Activated CD4-positive, alpha-beta T cell treated with anti-CD3 and anti-CD28 coated beads for 24 hours (primary cell): ENCODE measurements around the gene IKBKE.

Experiments
- DNase-seq, 2 donors: peaks; one replicate each; pipeline ENCODE4 v3.0.0-alpha.2; 2020; ENCODE audit warnings: low read depth in 2 of 2

IKBKE gene

DNA sequence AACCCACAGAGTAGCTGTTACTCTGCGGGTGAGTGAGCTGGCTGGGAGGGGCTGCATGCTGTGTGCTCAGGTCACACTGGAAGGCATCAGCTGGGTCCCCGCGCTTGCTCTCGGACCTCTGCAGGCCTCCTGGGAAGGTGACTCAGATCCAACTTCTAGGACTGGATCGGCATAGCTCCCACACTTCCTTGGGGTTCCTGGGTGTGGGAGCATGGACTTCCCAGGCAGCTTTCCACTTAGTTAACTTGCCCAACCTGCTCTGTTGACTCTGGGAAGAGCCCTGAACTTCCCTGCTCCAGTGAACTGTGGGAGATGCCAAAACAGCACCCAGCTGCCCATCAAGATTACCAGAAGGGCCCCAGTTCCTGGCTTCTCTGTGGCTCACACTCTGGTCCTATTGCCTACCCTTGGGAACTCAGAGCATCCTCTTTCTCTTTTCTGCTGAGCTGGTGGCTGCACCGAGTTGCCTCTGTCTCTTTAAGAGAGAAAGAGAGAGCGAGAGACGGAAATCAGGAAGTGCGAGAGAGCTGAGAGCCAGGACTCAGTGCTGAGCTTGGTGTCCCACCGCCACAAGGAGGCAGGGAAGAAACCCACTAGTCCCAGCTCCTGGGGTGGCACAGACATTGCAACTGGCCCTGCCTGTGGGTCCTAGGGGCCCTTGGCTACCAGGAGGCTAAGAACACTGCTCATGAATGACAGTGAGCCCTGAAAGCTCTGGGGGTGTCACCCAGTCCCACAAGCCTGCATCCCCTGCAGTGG, at the start of gene IKBKE:
IKBKE (plus strand) TSS at position 544 of the 759 bp plus-strand sequence. CDS start 2,752 bp downstream, outside the sequence.
- DNase-seq, result no peak

DNA sequence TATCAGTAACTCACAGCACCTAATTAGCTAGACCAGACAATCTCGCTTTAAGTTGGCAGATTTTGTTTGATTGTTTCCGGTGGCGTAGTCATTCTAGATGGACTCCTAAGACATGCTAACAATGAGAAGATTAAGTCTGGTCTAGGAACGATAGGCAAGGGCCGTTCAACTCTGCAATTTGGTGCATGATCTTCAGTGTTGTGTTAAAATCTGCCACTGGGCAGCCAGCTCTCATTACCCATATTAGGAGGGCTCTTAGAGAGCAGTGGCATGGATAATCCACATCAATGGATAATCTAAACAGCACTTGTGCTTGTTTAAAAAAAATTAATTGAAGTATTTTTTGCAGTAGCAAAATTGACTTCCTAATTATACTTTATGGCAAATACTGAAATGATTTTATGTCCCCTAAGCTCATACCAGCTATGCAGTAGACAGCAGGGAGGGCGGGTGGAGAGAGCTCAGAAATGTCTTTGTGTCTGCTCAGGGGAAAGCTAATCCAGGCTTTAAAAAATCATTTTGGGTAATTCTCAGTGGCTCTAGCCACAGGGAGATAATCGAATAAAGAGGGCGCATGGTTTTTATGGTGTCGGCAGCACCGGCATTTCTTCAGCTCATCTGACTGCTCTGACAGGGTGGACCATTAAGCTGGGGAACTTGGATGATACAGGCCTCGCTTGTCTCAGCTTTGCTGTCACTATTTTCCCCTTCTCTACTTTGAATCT, 48.5 kb upstream of the IKBKE start:
- DNase-seq, result no peak

DNA sequence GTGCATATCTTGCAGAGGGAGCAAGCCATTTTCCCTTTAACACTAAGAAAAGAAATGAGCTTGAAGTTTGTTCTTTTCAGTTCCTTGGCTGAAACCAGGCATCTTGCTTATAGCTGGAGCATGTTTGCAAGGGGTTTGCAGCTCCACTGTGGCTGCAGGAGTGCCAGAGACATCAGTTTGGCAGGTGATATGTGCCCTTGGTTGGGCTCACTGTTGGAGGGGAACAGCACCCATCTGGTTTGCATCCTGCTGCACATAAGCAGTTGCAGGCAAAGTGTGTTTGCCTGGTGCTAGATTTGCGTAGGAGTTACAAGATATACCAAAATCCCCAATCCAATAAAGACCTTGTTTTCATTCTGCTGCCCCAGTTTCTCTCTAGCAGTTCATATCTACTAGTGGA, 47.8 kb upstream of the IKBKE start:
- DNase-seq, result no peak

DNA sequence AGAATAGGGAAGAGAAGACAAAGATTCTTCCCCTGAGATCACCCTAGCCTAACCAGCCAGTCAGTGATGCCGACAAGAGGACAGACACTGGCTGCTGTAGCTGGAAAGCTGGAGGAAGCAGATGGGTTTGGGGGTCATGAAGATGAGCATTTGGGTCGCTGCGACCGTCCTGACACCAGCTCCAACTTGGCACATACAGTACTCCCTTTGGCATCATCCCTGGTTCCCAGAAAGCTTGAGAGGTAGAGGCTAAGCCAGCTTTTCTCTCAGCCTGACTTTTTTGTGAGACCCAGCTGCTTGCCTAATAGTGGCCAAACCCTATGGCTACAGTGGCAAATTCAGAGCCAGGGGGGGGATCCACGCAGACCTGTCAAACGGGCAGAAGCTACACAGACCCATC, 43.0 kb upstream of the IKBKE start:
- DNase-seq, result no peak

DNA sequence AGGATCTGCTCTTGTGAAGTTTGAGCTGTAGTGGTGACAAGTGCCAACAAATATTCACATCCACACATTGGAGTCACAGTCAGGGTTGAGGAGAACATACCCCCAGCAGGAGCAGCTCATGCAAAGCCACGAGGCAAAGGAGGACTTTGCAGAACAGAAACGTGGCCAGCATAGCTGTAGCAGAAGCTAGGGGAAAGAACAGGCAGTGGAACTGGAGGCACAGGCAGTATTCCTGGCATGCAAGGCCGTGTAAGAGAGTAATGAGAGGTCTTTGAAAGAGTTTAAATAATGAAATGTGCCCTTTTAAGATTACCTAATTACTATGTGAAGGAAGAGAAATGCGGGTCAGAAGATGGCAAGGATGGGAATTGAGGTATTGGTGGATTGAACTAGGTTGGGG, 40.9 kb upstream of the IKBKE start:
- no peak for DNase-seq

DNA sequence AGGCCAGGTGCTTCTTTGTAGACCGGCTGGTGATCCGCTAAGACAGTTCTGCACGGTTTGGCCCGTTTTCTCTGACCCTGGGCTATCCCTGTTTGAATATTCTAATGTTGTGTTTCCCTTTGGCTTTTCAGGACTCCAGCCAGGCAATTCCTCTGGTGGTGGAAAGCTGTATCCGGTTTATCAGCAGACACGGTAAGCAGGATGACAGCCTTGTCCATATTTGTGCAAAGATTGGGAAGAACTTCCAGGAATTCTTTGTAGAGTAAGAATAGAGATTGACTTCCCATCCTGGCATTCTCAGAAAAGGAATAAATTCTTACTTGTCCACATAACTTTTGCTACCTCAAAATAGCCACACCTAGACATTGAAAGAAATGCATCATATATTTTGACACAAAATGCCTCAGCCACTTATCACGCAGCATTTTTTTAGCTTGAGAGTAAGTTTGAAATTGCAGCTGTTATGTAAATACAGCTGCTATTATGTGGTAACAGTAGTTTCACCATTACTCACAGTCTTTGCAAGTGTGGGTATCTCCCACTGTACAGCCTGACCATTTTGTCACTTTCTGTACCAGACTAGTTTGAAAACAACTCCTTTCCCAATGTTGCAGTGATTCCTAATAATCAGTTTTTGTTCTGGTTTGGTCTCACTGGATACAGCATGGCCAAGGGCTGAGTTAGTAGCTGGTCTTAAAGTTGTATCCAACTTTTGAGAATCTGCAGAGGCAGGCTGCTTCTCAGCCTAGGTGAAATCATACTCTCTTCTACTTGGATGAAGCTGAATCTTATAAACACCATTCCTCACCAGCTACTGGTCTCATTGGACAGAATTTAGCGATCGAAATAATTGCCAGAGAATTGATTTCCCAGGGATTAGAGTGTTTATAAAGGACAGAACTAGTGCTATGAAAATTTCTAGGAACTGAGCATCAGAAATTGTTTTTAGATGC, 40.0 kb upstream of the IKBKE start:
- no peak for DNase-seq

DNA sequence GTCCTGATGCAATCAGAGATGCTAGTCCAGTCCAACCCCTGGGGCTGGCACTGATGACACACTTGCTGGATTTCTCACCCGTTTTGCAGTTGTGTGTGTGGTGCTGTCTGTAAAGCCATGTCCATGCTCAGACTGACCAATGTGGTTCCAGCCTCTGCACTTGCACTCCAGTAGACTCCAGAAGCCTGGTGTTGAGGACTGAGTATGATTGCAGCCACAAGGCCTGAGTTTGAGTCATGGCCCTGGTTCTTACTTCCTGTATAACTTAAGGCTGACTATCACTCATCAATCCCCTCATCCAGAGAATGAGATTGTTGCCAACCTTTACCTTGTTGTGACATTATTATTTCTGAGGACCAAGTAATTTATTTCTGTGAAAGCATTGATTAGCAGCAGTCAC, 34.8 kb upstream of the IKBKE start:
- no peak for DNase-seq

DNA sequence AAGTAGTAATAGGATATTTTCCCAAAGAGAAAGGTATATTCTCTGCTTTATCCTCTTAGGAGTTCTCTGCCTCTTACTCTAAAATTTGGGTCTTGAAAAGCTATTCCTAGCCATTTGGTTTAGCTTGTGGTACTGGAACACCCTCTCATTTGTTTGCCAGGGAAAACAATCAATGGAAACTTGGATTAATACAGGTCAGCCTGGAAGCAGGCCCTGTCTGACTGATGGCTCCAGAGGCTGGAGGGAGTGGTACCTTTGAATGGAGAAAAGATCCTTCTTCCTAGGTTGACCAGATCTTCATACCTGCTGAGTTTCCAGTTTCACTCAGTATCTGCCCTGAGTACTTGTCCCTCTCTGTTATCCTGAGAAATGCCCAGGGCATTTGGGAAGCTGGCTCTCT, 31.7 kb upstream of the IKBKE start:
- DNase-seq, result no peak

DNA sequence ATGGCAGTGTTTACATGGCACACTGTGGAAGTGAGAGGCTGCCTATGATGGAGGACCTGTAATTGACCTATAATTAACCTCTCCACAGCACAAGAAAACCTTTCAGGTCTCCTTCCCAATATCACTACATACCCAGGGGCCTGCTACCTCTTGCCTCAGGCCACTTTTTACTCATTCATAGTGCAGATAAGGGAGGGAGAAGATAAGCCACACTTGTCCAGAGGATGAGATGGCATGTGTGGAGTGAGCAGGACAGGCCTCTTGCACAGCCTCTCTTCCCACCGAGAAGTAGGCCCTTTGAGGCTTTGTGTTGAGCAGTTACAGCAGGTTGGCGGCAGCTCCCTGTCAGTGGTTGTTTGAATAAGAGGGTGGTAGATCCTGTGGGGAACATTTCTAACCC, 31.1 kb upstream of the IKBKE start:
- no peak for DNase-seq

DNA sequence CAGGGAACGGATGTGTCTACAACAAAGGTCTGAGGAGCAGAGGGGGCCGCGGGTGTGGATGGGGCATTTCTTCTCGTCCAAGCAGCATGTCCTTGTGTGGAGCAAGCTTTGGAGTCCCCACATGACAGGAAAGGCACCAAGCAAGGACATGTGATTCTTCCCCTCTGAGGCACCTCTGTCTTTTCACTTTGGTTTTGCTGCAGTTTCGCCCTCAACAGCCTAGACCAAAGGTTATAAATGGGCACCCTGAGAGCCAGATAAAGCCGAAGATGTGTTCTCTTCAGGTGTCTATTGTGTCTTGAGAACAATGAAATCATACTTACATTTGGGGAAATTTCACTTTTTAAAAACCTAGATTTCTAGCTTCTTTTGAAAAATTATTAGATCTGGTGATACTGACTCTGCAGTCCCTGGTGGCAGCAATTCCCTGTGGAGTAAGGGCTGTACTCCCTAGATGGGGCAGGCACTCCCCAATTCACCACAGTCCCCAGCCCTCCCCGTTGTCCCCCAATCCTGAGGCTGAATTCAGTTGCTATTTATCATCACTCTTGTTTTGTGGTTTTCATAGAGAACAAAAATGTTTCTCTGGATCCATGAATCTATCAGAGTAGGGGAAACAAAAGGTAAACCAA, 28.8 kb upstream of the IKBKE start:
- DNase-seq, result no peak

DNA sequence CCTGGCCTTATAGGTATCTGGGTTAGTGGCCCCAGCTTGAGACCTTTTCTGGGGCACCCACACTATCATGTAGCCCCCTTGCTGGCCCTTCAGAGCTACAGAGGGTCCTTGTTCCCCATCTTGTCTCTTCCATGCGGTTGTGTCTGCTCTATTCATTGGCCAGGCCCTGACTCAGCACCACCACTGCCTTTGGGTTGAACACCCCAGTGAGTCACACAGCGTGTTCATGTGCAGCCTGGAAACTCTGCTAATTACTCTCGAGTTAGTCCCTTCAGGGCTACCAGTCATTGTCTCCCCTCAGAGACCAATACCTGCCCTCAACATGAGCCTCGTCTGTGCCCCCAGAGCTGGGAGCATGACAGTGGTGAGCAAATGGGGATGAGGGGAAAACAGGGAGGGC, 28.2 kb upstream of the IKBKE start:
- no peak for DNase-seq

DNA sequence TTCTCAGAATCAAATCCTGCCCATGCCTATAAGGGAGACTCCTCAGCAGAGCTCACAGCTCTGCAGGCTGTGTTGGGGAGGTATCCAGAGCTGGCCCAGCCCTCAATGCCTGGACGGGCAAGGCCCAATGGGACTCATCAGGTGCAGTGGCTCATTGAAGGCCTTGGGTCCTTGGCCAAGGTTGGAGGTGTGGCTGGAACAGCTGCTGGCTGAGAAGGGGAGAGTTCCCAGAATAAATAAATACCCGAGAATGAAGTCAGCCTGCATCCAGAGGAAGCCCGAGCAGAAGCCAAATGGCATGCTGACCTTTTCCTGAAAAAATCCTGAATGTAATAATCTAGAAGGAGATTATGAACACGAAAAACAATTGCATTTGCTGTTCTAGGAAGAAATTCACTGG, 25.2 kb upstream of the IKBKE start:
- DNase-seq, result no peak

DNA sequence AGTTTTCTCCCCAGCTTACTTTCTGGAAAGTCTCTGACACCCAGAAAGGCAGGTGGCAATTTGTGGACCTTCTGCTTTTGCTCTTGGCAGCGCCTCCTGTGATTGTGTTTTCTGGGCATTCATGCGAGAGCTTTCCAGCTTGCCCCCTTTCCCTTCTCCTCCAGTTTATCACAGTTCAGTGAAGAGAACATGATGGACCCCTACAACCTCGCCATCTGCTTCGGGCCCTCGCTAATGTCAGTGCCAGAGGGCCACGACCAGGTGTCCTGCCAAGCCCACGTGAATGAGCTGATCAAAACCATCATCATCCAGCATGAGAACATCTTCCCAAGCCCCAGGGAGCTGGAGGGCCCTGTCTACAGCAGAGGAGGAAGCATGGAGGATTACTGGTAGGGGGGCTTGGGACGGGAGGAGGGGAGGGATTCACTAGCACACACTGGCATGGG, 24.3 kb upstream of the IKBKE start:
- no peak for DNase-seq

DNA sequence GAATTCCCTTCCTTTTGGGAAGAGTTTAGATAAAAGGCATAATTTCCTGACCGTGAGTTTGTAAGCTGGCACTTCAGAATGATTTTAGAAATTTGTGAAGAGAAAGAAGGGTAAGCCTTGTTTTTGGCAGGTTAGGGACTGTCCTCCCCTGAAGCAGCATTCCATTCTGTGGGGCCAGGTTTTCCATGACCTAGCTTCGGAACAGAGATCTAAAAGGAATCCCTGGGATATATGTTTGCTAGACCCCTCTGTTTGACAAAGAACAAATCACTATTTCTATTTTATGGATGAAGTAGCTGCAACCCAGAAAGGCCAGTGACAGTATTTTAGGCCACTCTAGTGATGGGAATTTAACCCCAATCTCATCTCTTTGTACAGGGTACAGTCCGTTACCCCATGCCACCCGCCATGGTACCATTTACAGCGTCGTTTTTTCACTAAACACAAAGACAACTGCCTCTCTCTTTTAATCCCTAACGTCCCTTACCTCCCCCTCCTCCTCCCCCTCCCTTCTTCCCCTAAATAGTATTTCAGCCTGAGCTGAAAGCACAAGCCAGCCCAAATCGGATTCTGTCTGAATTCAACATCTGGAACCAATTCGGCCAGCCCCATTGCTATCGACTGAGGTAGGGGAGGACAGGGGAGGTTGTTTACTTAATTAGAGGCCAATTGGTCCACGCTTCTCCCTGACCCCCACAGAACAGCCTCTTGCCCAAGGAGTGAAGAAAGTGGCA, 23.4 kb upstream of the IKBKE start:
- no peak for DNase-seq

DNA sequence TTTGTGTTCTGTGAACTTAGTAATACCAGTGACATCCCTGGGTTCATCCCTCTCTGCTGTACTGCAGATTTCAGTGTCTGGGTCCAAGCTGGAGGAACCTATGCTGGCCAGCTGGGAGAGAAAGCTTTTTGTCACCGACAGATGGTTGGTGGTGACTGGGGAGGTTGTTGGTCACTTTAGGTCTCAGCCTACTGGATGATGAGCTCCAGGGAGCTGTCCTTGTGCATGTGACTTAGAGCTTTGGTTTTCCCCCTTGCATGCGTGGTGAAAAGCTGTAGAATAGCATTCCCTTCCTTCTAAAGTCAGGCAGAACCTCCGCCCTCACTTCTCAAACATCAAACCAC, 22.9 kb upstream of the IKBKE start:
- DNase-seq, result no peak

DNA sequence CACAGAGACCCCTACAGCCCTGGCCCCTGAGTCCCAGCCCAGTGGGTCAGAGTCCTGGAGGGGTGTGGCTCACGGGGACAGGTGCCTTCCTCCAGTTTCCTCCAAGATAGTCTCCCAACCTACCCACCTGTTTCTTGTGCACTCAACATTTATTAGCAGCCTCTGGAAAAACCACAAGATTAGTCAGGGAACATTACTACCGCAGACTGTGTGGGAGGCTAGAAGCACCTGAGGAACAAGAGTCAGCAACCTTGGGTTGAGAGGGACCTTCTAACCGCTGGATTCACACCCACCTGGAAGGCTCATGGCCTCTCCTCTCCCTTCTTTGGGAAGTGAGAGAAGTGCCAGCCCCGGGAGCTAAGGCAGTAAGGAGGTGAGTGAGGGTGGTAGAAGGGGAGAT, 22.5 kb upstream of the IKBKE start:
- DNase-seq, result no peak

DNA sequence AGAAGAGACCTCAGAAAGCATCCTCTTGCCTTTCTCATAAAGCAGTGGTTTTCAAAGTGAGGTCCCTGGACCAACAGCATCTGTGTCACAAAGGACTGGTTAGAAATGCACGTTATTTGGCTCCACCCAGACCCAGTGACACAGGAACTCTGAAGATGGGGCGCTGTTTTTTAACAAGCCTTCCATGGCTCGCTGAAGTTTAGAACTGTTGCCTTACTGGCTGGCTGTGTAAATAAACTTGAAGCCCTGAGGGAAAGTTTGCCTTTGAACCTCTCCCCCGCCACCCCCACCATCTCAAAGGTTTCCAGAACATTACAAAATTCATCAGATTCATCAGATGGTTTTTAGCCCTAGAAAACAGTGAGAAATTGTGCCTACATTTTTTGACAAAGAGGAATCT, 21.8 kb upstream of the IKBKE start:
- DNase-seq, result no peak

DNA sequence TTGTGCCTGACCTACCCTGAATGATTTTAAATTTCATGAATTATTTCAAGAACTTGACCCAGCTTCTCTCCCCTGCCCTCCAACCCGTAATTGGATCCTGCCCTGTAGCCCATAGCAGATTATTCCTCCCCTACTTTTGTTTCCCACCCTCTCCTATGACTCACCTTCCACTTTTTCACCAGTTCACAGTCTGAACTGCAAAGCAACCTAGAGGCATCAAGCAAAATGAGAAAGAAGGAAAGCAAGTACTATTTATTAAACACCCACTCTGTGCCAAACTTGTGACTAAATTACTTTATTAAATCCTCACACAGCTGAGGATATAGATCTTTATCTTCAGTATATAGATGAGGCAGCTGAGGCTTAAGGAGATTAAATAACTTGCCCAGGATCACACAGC, 20.7 kb upstream of the IKBKE start:
- no peak for DNase-seq

DNA sequence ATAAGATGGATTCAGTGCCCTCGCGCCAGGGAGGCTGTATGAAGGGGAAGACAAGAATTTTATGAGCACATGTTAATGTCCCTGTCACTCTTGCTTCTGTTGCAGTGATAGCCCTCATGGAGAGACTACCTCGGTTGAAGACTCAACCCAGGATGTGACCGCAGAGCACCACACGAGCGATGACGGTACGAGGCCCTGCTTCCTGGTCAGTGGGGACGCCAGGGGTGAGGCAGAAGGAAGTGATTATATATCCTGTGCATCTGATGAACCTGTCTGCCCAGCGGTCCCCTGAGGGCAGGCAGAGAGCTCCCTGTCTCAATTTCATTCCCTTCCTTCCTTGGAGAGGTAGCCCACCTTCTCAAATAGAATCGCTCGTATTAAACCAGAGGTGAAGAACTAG, 20.0 kb upstream of the IKBKE start:
- no peak for DNase-seq

DNA sequence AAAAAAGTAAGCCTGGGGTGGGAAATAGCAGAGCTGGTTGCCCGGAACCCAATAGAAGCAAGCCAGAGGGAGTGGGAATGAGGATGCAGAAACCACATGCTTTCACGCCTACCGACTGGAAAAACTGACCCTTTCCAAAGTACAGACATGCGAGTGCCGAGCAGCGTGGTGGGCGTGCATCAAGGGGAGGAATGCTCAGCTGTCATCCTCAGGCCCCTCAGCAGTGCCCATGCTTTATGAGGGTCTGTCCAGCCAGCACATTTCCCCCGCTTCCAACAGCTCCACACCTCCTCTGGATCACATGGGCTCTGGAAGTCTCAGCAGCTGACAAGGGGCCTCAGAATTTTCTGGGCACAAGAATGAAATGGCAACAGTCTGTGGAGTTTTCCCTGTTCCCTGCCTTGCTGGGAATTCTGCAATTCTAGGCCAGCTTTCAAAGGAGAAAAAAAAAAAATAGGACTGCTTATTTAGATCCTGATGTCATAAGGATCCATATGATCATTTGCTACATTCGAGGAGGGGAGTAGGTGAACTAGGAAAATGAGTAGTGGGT, 19.1 kb upstream of the IKBKE start:
- DNase-seq, result no peak

DNA sequence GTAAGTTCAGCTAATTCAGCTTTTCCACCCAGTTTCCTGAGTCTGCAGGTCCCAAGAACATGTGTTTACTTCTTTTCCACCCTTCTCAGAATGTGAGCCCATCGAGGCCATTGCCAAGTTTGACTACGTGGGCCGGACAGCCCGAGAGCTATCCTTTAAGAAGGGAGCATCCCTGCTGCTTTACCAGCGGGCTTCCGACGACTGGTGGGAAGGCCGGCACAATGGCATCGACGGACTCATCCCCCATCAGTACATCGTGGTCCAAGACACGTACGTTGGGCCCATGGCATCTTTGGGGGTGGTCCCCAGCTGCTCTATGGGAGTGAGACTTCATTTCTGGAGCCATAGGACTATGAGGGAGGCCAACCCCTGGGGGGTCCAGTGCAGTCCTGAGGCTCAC, 17.2 kb upstream of the IKBKE start:
- DNase-seq, result no peak
